LNCAP (cell line): ENCODE data around the gene RUNX3.

Experiments used
- TF ChIP-seq, protein P1 (sequence below): fragments of 450-650 bp; IDR thresholded peaks from 2 replicates; pipeline ENCODE4 v1.5.1; 2017; ENCODE audit warnings: mild to moderate bottlenecking

The RUNX3 gene

GRCh38 chr1:24884751-24885150 lies 45.3 kb downstream of the RUNX3 start:
- TF ChIP-seq, protein P1, sequence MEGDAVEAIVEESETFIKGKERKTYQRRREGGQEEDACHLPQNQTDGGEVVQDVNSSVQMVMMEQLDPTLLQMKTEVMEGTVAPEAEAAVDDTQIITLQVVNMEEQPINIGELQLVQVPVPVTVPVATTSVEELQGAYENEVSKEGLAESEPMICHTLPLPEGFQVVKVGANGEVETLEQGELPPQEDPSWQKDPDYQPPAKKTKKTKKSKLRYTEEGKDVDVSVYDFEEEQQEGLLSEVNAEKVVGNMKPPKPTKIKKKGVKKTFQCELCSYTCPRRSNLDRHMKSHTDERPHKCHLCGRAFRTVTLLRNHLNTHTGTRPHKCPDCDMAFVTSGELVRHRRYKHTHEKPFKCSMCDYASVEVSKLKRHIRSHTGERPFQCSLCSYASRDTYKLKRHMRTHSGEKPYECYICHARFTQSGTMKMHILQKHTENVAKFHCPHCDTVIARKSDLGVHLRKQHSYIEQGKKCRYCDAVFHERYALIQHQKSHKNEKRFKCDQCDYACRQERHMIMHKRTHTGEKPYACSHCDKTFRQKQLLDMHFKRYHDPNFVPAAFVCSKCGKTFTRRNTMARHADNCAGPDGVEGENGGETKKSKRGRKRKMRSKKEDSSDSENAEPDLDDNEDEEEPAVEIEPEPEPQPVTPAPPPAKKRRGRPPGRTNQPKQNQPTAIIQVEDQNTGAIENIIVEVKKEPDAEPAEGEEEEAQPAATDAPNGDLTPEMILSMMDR: no peak

- TF ChIP-seq, protein P1: no peak
Measured at GRCh38 chr1:24881034-24881433, 49.0 kb downstream of the RUNX3 start.

DNA sequence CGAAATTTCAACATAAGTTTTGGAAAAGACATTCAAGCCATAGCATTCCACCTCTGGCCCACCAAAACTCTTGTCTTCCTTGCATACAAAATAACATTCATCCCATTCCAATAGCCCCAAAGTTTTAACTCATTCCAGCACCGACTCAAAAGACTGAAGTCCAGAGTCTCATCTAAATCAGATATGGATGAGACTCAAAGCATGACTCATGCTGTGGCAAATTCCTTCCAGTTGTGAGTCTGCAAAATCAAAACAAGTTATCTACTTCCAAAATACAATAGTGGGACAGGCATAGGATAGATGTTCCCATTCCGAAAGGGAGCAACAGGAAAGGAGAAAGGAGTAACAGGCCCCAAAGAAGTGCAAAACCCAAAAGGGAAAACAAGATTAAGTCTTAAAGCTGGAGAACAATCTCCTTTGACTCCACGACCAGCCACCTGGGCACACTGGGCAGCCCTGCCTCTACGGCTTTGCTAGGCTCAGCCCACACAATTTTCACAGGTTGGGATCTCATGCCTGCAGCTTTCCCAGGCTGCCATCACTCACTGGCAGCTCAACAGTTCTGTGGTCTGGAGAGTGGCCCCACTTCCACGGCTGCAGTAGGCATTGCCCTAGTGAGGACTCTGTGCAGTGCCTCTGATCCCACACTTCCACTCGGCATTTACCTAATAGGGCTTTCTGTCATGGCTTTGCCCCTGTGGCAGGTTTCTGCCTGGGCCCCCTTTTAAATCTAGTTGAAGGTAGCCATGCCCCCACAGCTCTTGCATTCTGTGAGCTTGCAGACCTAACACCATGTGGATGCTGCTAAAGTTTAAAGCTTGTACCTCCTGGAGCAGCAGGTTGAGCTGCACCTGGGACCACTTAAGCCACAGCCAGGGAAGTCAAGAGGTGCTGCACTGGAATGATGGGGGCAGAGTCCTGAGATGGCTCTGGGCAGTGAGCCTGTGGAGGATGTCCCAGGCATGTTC lies 51.0 kb downstream of the RUNX3 start:
- TF ChIP-seq, protein P1: no peak

DNA sequence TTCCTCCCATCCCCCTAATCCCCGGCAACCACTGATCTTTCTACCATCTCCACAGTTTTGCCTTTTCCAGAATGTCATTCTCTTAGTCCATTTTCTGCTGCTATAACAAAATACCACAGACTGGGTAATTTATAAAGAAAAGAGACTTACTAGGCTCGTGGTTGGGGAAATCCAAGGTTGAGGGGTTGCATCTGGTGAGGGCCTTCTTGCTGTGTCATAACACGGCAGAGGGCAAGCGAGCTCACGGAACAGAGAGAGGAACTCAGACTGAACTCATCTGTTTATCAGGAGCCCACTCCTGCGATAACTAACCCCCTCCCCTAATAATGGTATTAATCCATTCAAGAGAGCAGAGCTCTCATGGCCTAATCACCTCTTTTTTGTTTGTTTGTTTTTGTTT lies 52.0 kb downstream of the RUNX3 start:
- TF ChIP-seq, protein P1: no peak

GRCh38 chr1:24875991-24876506 lies 54.0 kb downstream of the RUNX3 start:
- TF ChIP-seq, protein P1: no peak

DNA sequence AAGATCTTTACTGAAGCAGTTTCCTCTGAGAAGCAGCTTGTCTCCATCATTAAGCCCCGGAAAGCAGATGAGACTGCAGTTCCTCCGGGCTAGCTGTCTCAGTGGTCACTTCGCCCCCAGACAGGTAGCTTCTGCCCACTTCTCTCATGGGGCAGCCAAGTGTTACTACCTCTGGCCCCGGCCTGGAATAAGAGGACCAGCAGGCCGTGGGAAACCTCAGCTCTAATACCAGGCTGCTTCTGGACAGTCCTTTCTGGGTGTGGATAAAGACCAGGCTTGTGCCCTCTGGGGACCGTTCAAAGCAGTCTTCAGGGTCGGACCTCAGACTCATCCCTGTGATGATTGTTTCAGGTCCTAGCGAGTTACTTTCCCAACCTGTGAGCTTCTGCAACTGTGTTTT lies 54.8 kb downstream of the RUNX3 start:
- TF ChIP-seq, protein P1: no peak

DNA sequence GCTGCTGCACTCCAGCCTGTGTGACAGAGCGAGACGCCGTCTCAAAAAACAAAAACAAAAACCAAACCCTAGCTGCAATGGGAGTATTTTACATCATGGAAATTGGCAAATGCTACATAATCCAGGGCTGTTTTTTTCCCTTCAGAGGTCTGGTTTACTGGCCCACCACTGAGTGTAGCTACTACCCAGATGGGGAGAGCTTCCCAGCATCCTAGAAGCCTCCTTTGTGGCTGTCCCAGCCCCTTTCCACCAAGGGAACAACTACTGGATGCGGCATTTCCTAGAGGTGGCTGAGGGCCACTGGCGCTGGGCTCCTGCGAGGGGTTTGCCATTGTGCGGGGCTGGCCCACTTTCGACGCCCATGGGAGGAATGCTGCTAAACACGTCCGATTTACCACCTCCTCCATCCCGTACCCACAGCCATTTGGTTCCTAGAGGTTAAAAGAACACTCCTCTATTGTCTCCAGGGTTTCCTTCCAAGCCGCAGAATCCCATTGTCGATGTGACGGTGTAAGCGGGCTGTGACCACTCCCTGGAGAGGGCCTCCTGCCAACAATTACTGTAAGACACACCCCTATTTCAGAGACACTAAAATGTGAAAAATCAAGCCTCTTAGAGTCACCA lies 55.4 kb downstream of the RUNX3 start:
- TF ChIP-seq, protein P1: no peak
